Measurements from ENCODE around the gene SLC25A20.

GRCh38 chr3:48881006-48881405 lies 17.7 kb downstream of the SLC25A20 start:
- TF ChIP-seq CTCF (IDR thresholded peaks at IDR 0.05; ENCODE audit: low read depth, low read length, poor library complexity, severe bottlenecking) = no peak
- no peak for TF ChIP-seq EZH2phosphoT487 (IDR thresholded peaks at IDR 0.05; ENCODE audit: borderline replicate concordance, low read length)
